SKM-1 (cell line): ENCODE results near the gene SLC51B.
"Not testable (repeated sequence)": the region's sequence is repeated elsewhere in the genome, so short reads cannot be mapped to it uniquely, and the experiment has no call there.

Experiments
- DNase-seq: peaks from one replicate; lab custom pipeline; 2025; ENCODE audit not compliant: unreplicated experiment; lab: John Stamatoyannopoulos, UW

SLC51B gene

DNA sequence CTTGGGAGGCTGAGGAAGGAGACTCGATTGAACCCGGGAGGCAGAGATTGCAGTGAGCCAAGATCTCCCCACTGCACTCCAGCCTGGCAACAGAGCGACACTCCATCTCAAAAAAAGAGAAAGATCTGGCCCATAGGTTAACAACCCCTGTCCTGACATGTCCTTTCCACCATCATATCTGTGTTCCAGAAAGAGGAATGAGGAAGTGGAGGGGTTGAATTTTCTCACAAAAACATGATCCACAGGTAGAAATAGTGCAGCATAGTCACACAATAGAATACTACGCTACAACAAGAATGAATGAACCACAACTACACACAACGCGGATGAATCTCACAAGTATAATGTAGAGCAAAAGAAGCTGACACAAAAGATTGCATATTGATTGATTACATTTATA is 4.7 kb upstream of the SLC51B start:
- DNase-seq, result no peak

DNA sequence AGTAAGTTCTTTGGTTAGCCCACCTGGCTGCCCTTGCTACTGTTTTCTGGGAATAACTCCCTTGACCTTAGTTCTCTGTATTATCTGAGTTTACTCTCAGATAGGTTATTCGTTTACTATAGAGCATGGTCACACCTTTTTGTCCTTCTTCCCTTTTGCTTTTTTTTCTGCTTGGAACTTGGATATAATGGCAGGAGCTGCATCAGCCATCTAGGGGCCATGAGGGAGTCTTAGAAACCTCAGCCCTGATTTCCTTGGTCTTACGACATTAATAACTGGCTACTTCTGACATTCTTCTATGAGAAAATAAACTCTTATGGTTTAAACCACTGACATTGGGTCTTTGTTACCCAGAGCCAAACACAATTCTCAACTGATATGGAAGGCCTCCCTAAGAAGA is 3.4 kb upstream of the SLC51B start:
- DNase-seq, result no peak

DNA sequence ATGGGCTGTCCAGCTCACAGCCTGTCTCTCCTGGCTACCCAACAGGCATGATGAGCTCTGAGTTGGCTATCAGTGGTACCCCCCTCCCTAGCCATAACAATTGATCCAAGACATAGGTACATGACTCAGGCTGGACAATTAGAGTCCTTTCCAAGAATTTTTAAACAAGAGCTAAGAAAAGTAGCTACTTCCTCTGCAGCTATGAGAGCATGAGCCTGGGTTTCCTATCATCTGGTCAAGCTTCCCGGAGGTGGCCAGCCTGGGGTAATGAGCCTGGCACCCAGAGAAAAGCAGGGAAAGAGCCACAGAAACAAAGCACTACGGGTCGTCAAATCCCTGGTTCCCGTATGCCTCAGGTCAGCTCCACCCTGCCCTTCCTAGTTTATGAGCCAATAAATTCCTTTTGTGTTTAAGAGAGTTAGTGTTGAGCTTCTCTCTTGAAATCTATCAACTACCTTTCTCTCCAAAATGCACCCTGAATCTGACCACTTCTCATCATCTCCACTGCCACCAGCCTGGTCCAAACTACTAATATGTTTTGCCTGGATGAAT is 2.3 kb upstream of the SLC51B start:
- no peak for DNase-seq

DNA sequence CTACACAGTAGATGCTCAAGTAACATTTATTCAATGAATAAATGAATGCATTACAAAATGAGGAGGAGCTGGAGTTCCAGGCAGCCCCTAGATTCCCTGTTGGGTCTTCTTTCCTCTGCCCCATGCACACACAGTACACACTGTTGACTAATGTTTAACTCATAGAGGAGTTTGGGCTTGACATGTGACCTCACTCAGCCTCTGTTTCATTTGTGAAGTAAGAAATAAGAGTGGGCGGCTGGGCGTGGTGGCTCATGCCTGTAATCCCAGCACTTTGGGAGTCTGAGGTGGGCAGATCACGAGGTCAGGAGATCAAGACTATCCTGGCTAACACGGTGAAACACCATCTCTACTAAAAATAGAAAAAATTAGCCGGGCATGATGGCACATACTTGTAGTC is 969 bp upstream of the SLC51B start:
- DNase-seq, result not testable (repeated sequence)

DNA sequence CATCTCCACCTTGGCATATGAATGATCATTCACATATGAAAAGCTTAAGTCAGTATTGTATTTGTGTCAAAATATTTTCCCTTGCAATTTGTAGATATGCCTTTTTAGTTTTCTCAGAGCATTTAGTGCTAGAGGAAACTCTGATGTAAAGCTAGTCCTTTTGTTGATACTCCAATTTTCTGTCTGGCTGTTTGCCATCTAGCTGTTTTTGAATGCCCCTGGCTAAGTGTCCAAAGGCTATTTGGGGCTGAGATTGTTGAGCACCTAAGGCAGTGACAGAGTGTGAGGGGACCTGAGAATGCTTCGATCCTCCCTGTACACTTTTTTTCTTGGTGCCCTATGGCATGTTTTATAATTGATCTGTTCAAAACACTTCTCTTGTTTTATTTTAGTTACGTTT is 3.1 kb downstream of the SLC51B start:
- DNase-seq, result no peak

DNA sequence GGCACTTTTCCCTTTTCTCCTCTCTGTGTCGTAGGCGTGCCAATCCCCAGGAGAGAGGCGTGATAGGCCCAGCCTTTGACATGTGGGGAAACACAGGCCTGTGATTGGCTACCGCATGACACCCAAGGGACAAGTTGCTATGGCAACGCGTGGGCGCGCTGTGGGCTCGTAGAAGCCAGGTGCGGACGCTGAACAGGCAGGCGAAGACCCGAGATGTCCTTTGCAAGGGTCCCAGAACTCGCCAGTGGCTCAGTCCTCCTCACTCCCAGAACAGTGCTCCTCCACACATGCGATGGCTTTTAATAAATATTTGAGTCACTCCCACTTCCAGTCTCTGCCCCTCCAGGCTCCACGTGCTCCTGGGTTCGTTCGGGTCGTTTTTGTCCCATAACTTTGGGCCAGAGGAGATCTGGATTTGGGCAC is 4.2 kb downstream of the SLC51B start:
- DNase-seq, result peak; percentile 83

DNA sequence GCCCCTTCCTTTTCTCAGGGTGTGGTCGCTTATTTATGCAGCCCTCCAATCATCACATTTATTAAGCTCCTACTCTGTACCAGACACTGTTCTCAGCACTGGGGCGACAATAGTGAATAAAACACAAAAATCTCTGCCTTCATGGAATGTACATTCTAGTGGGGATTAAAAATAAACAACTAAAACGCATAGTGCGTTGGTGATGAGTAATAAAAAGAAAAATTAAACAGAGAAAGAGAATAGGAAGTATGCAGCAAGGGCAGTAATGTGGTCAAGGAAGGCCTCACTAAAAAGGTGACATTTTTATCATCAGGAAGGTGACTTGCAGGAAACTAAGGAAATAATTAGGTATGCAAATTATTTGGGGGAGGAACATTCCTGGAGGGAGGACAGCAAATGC is 5.1 kb downstream of the SLC51B start:
- no peak for DNase-seq

DNA sequence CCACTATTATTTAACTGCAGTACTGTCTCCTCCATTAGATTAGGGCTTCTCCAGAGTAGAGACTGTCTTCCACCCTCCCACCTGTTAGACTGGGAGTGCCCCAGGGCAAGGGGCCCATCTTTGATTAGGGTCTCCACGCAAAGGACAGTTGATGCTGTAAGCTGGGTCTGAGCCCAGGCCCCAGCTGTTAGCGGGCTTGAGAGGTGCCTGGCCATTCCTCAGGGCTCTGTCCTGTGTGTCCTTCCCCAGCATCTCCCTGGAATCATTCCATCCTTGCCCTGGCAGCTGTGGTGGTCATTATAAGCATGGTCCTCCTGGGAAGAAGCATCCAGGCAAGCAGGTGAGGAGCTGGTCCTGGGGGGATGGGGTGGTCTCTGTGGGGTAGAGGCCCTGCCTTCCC is 6.1 kb downstream of the SLC51B start:
- no peak for DNase-seq

DNA sequence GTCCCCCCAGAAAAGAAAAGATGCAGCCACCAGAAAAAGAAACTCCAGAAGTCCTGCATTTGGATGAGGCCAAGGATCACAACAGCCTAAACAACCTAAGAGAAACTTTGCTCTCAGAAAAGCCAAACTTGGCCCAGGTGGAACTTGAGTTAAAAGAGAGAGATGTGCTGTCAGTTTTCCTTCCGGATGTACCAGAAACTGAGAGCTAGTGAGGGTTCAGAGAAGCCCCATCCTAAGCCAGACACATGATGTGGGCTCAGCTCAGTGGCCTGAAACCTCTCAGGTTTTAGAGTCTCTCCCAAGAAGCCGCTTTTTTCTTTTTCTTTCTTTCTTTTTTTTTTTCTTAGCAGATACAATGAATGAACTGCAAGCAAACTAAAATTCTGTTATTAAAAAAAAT is 7.8 kb downstream of the SLC51B start:
- no peak for DNase-seq

DNA sequence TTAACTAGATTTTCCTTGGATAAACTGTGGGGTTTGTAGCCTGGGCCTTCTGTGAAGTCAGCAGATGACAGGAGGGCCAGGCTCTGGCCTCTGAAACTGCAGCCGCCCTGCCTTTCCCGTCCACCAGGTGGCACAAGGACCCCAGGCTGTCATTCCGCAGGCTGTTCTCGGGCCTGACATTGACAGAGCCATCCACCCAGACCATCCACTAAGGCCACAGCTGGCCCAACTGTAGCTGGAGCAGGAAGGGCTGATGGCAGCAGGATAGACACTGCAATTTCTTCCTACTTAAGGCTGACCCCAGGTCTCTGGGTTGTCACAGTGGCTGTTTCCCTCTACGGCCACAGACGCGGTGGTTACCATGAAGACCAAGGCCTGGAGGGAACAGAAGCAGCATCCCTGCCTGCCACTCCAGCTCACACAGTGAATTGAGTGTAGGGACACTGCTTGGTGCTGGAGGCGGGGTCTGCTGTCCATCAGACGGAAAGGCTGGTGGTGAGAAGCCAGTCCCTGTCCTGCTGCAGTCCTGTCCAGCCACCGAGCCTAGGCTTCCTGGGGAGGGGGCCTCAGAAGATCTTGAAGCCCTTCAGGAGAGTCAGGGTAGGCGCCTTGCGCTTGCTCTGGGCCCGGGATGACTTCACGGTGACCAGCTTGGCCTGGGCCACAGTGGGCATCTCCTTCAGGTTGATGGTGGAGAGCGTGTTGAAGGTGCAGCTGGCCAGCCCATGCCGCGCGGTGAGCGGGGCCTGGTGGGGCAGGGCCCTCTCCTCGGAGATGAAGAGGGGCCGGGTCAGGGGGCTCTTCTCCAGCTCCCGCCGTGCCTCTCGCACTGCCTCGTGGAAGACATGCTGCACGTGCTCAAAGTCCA is 9.4 kb downstream of the SLC51B start:
- DNase-seq, result peak; percentile 22

DNA sequence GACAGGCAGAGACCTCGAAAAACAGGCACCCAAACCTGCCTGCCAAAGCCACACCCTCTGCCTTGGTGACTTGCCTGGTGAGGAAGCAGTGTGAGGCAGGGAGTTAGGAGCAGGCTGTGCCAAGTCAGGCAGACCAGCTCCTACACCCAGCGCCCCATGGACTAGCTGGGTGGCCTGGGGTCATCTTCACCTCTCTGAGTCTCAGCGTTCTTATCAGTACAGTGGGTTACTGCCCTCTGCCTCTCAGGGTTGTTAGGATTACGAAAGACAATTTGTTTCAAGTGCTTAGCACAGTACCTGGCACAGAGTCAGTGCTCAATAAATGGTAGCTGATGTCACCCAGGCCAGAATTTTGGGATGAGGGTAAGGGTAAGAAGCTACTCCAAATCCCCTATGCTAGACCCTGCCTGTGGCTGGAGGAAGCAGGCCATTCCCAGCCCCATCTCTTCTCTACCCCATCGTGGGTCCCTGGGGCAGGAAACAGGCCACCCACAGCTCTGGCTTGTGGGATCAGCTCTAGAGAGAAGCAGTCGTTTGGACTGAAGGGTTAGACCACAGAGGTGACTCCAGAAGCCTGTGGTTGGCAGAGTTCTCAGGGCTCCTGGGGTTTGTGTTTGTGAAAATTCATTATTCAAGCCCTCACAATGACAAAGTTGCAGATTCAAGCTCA is 10.1 kb downstream of the SLC51B start:
- no peak for DNase-seq

DNA sequence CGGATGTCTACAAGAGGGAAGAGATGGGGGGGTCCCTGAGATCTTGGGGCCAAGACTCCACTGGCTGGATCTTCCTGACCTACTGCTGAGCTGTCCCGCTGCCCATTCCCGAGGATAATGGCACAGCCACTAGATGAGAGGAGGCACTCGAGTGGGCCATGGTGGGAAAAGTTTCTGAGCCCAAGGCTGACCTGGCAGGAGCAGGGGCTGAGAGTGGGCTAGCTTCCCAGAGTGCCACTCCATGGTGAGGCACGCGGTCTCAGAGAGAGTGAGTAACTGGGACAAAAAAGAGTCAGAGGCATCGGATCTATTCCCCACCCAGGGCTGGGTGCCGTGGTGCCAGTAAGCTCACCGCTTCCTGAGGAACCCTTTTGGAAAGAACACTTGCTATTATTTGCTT is 10.9 kb downstream of the SLC51B start:
- no peak for DNase-seq

DNA sequence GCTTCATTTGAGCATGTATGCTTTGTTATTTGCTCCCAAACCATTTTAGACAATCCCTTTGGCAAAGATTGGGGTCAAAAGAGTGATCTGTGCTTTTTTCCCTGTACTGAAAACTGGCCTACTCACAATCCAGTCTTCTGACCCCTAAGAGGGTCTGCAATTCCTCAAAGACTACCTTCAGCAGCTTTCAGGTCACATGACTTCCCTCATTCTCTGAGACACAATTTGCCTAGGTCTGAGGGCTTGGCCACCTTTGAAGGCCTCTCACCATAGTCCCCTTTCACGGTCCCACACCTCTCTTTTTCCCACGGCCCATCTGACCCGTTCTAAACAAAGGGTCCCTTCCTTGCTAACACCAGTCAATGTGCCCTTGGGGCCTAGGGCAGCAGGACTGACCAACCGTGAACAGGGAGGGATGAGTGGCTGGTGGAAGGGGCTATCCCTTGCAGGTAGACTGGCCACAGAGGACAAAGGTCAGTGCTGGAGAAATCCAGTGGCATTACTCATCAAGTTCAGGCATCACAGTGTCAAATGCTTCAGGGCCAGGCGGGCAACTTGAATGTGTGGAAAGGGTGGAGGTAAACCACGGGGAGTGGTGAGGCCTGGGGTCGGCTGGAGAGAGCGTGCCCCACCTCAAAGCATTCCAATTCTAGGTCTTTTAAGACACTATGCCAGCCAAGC is 11.8 kb downstream of the SLC51B start:
- DNase-seq, result no peak

DNA sequence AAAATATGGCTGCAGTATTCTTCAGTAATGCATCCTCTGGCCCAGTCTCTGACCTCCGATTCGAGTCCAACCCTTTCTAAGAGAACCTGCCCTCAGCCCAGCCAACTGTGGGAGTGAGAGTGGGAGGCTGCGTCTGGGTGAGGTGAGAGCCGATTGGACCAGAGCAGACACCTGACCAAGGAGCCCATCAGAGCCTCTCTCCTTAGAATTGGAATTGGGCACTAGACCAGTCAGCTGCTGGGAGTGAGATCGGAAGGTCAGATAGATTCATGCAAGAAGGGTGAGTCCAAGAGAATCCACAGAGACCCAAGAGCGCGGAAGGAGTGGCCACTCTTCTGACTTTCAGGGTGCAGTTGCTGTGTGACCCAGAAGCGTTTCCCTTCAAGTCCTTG is 12.4 kb downstream of the SLC51B start:
- no peak for DNase-seq

DNA sequence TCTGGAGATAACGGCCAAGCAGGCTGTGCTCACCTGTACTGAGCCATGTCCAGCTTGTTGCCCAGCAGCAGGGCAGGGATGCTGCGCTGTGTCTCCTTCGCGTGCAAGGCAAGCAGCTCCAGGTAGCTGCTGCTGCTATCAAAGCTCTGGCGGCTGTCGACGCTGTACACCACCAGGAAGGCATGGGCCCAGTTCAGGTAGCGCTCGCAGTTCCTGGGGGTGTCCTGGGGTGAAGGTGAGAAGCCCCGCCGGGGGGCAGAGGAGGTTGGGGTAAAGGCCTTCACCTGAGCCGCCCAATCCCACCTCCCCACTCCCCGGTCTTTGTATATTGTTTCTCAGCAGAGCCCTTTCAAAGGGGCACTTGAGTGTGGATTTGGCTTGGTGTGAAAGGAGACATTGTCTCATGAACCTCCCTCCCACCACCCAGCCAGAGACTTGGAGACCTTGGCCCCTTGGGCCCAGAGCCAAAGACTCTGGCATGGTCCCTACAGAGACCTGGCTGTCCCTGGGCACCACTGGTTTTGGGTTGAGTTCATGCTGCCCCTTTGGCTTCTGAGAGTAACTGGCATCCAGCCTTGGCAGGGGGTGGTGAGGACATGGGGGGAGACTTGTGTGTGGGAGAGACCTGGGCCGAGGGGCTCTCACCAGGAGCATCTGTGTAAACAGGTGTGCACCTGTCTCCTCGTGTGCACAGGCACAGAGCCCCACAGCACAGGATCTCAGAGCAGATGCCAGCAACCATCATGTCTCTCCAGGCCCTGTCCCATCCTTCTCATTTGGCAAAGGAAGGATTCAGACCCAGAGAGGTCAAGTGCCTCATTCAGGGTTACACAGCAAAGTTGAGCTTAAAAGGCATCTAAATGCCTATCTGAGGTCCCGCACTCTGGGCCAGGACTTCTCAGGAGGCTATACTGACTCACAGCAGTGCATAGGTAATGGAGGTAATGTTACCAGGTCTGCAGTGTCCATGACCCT is 13.5 kb downstream of the SLC51B start:
- DNase-seq, result no peak

DNA sequence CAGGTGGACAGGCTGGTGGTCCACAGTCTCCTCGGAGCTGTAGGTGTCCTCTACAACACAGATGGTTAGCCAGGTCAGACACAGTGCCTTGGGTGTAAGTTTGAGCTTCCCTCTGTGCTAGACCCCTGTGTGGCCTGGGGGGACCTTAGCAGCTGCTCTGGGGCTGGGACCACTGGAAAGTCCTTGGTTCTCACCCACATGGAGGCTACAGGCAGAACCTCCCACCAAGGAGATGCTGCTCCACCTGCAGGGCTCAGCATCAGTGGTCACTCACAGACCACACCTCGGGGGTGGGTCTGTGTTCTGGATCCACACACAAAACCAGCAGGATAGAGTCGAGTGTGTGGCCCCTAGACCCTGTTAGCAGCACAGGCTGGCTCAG is 14.2 kb downstream of the SLC51B start:
- DNase-seq, result no peak

DNA sequence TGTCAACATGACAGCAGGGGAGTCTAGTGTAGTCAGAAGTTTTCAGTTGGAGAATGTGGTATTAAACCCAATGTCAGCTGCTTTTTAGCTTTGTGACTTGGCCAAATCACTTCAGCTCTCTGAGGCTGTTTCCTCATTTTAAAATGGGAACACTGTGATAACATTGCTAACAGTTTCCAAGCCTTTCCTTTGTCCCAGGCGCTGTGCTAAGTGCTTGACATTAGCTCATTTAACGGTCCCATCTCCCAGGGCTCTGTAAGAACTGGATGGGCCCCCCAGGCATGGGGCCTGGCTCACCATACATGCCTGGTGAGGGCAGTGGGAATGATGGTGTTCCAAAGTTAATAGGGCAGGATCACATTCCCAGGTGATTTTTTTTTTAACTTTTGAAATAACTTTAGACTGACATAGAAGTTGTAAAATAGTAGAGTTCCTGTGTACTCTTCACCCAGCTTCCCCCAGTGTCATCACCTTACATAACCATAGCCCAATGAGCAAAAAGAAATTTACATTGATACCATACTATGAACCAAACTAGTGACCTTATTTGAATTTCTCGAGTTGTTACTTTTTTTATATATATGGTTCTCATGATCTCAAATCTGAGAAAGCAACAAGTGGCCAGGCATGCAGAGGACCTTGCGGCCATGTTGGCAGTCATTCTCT is 14.9 kb downstream of the SLC51B start:
- no peak for DNase-seq

DNA sequence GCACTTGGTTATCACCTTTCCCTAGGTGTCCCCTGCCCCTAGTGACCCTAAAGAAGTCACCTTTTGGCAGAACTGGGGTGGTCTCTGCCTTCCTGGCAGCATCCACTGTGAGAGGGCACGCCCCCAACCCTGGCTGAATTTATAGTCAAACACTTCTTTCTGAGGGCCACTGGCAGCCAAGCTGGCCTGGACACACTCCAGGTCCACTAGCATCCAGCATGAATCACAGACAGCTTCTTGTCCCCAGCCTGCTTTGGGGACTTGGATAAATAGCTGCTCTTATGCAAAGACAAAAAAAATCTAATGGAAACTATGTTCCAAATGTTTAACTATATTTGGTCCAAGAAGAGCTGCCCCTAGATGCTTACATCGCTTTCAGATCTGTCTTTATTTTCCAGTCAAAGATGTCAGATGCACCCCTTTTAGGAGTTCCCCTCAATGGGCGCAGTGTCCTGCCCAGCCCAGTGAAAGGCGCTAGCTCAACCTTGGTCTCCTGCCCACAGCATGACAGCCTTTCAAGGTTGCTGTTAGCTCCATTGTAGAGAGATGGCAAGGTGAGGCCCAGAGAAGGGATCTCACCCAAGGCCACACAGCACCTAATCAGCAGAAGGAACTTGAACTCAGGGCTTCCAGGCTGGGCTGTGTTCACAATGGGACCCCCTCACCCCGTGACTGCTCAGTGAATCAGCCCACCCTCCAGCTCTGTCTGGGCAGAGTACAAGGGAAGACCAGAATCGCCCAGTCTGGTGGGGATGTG is 15.6 kb downstream of the SLC51B start:
- no peak for DNase-seq

DNA sequence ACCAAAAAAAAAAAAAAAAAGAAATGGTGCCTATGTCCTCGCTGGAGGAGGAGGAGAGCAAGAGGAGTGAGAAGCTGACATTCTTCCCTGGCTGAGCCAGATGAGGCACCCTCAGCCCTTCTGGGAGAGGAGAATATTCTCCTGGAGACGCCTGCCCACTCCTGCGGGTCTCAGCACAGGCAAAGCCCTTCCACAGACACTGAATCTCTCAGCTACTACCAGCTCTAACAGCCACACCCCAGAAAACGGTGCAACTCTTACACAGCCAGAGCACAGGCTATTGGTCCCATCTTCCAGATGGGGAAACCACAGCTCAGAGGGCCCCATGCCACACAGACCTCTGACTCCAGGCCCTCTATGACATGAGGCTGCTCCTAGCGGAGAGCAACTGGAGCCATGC is 16.9 kb downstream of the SLC51B start:
- DNase-seq, result no peak
